Medulla oblongata (tissue), 1 donor: ENCODE measurements around the gene VSX2.

Source experiments
- DNase-seq: peaks from one replicate; pipeline ENCODE4 v3.0.0-alpha.2; 2015; ENCODE audit errors: extremely low spot score

VSX2 gene

GRCh38 chr14:74259513-74259912 lies 20.3 kb downstream of the VSX2 start:
- no peak for DNase-seq

GRCh38 chr14:74260525-74261233 lies 21.4 kb downstream of the VSX2 start:
- DNase-seq = no peak

GRCh38 chr14:74261288-74261687 lies 22.0 kb downstream of the VSX2 start:
- DNase-seq = no peak

- no peak for DNase-seq
These were observed 22.8 kb downstream of the VSX2 start for GRCh38 chr14:74262076-74262475.

- no peak for DNase-seq
These were observed 23.9 kb downstream of the VSX2 start for GRCh38 chr14:74263181-74263580.

- DNase-seq = no peak
These were observed 24.7 kb downstream of the VSX2 start for GRCh38 chr14:74263921-74264320.

GRCh38 chr14:74265301-74265965 lies 26.2 kb downstream of the VSX2 start:
- DNase-seq = no peak

- no peak for DNase-seq
These were observed 28.3 kb downstream of the VSX2 start for GRCh38 chr14:74267588-74267987.

GRCh38 chr14:74270382-74271177 lies 31.3 kb downstream of the VSX2 start:
- DNase-seq = peak; percentile 76

- no peak for DNase-seq
These were observed 32.1 kb downstream of the VSX2 start for GRCh38 chr14:74271365-74271764.

GRCh38 chr14:74275241-74275841 lies 36.1 kb downstream of the VSX2 start:
- no peak for DNase-seq

GRCh38 chr14:74278080-74278479 lies 38.8 kb downstream of the VSX2 start:
- no peak for DNase-seq

- DNase-seq = peak; percentile 72
These were observed 41.8 kb downstream of the VSX2 start for GRCh38 chr14:74281069-74281468.

GRCh38 chr14:74286736-74287135 lies 47.5 kb downstream of the VSX2 start:
- no peak for DNase-seq

GRCh38 chr14:74289801-74290200 lies 50.6 kb downstream of the VSX2 start:
- DNase-seq = no peak

GRCh38 chr14:74290415-74290814 lies 51.2 kb downstream of the VSX2 start:
- DNase-seq = no peak

GRCh38 chr14:74292061-74292460 lies 52.8 kb downstream of the VSX2 start:
- no peak for DNase-seq

GRCh38 chr14:74293606-74294005 lies 54.4 kb downstream of the VSX2 start:
- no peak for DNase-seq

- no peak for DNase-seq
These were observed 56.8 kb downstream of the VSX2 start for GRCh38 chr14:74296037-74296467.

GRCh38 chr14:74297986-74298385 lies 58.7 kb downstream of the VSX2 start:
- DNase-seq = no peak

- DNase-seq = peak; percentile 50
These were observed 59.9 kb downstream of the VSX2 start for GRCh38 chr14:74299061-74299545.

GRCh38 chr14:74301594-74302151 lies 62.4 kb downstream of the VSX2 start:
- DNase-seq = no peak
